ENCODE data around the gene GRIP2.

Gene GRIP2

DNA sequence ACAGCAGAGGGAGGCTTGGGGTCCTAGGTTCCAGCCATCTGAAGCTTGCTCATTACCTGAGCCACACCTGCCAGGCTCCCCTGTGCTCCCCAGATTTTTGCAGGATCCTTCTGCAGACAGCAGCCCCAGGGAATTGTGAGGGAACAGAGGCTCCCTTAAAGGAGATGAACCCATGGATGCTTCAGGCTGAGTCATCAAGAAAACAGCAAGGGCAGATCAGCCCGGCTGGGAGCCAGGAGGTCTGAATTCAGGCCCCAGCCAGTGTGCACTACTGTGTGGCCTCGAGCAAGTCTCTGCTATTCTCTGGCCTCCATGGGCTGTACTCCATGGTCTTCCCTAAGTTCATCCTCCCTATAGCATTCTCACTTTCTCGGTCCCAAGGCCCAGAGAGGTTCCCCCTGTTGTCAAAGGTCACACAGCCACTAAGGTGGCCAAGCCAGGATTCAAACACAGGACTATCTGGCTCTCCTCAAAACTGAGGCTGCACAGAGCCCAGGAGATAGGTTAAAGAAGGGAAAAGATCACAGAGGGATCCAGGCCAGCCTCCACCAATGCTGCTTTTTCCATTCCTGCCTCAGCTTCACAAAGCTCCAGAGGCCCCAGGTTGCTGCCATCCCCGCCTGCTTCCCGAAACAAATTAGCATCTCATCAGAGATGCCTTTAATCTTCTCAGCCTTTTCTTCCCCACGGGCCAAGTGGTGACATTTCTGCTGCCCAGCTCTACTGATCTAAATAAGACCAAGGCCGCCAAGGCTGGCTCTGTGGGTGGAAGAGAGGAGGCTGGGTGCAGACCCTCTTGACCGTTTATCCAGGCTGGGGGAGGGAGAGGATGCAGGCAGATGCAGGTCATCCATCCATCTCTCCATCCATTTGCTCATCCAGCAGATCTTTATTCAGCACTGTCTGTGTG is 21.2 kb upstream of the GRIP2 start:
- DNase-seq: no peak

DNA sequence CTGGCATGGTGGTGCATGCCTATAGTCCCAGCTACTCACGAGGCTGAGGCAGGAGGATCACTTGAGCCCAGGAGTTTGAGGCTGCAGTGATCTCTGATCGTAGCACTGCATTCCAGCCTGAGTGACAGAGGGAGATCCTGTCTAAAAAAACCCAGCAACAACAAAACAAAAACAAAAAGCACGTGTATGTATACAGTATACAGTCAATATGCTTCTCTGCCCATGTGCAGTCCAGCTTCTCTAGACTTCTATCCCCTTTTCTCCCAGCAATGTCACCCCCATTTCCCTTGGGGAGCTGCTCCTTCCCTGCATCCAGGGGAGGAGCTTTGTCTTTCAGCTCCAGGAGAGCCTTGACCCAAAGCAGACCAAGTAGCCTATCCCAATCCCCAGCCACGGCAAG is 20.0 kb upstream of the GRIP2 start:
- DNase-seq: no peak

DNA sequence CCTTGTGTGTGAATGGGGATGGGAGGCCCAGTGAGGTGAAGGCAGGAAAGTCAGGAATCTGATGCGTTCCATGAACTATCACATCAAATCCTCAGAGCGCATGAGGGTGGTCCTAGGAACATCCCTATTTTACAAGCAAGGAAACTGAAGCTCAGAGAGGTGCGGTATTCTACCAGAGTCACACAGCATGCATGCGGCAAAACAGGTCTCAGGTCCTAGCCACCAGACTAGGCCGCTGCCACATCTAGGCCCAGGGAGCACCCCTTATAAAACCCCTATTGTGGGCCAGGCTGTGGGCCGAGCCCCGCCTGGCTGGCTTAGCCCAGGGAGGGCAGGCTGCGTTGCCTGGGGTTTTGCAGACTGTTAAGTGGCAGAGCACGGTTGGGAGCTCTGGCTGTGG is 17.9 kb upstream of the GRIP2 start:
- no peak for DNase-seq

DNA sequence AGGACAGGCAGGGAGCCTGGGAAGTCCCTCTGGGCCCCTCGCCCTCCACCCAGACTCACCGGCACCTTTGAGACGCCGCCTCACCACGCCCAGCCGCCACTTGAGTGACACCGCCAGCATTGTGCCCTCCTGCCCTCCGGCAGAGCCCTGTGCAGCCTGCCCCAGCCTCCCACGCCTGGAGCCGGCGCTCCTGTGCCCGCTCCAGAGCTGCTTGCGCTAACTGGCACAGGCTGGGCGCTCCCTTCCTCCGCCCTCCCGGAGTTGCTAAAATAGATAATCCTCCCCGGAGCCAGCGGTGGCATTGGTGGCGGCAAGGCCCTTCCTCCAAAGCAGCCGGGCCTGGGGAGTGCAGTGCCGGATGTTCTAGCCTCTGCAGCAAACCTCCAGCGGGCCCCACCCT is 15.7 kb upstream of the GRIP2 start:
- DNase-seq: no peak

DNA sequence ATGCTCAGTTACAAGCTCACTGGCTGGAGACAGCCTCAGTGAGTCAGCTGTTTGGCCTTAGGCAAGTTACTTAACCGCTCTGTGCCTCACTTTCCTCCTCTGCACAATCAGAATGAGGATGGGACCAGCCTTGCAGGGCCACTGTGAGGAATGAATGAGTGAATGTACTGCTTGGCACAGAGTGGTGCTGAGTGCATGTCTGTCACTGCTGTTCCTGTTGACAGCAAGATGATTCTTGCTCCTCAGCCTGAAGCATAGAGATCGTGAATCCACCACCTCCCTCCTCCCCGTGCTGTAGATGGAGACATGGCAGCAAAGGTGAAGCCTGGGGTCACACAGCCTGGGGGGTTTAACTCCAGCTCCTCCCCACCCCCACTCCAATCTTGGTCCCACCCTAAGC is 14.6 kb upstream of the GRIP2 start:
- DNase-seq: no peak

DNA sequence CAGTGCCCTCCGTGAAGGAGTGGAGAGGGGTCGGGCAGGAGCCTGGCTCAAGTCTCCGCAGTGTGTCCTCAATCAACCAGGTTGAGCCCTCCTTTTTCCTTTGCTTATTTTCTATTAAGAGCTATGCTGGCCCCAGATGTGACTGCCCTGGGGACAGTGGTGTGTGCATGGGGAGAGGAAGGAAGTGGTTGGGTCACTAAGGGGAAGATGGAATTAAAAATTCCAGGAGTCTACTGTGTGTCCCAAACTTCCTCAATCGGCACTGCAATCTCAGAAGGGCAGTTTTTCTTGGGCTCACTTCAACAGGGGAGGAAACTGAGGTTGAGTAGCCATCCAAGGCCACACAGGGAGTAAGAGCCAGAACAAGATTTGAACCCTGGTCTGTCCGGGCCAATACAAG is 13.7 kb upstream of the GRIP2 start:
- DNase-seq: no peak

DNA sequence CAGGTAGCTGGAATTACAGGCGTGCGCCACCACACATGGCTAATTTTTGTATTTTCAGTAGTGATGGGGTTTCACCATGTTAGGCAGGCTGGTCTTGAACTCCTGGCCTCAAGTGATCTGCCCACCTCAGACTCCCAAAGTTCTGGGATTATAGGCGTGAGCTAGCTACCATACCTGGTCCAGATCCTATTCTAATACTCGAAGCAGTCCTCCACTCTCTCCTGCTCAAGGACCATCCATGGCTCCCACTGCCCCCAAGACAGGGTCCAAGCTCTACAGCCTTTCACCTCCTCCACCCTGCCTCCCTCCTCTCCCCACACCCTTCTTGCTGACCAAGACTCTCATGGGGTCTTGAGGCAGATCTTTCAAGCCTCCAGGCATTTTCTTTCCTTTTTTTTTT is 12.6 kb upstream of the GRIP2 start:
- no peak for DNase-seq

DNA sequence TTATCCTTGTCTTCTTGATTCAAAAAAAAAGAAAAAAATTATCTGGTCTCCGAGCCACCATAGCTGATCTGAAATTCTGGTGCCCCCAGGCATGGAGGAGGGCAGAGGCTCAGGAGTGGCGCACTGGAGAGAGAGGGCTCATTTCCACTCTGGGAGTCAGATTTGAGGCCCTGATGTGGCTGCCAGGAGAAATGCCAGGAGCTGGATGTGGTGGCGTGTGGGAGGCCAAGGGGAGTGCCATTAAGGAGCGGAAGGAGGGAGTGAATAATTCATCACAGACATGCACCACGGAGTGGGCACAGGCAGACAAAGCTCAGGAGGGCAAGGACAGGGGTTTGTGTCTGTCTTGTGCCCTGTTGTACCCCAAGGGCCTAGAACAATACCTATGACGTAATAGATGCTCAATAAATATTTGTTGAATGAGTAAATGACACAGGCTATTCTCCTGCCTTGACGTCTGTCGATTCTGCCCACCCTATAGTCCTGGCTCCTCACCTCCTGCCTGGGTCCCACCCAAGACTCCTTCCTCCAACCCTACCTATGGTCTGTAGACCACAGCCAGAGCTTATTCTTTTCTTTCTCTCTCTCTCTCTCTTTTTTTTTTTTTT is 12.0 kb upstream of the GRIP2 start:
- no peak for DNase-seq

DNA sequence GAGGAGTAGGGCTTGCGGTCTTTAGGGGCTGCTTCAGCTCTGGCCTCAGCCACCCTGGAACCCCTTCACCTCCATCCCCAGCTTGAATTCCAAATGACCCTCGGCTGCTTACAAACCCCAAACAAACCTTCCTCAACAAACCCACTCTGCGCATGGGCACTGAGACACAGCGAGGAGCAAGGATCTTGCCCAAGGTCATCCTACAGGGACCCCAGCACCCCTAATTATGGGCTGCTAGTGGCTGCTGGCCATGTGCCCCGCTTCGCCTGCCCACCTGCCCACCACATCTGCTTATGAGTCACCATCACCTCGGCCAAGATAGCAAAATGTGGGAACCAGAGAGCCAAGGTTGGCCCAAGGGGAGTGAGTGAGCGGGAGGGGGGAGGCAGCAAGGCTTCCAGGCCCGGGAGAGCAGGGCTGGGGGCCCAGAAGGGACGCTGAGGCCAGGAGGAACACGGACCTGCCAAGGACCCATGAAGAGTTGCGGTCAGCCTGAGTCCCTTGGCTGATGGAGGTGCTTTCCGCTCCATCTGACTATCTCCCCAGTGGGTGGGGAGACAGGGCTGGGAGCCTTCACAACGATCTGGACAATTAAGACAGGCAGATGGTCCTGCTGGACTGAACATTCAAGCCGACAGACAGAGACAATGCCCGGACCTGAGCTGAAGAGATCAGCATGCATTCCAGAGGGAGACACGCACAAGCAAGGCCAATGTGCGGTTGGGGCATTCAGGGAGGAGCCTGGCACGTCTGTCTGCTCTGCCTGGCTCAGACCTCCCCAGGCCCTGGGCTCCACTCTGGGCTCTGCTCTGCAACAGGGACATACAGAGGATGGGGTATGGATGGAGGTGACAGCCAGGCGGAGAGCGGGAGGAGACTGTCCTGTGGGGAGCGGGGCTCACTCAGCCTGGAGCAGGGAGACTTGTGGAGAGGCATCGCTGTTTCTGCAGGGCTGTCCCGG is 10.8 kb upstream of the GRIP2 start:
- no peak for DNase-seq

DNA sequence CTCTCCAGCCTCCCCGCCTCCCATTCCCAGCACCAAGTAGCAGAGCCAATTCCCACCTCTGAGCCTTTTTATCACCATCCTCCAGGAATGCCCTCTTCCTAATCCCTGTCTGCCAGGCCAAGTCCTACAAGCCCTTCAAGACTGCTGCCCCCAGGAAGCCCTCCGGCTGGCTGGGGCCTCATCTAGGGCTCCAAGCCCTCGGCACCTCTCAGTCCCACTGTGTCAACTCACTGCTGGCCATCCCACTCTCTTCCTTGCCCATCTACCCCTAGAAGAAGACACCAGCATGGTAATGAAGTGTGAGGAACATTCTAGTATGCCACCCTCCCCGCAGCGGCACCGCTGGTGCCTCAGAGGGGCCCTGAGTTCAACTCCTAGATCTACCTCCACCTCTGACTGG is 10.0 kb upstream of the GRIP2 start:
- DNase-seq: no peak

DNA sequence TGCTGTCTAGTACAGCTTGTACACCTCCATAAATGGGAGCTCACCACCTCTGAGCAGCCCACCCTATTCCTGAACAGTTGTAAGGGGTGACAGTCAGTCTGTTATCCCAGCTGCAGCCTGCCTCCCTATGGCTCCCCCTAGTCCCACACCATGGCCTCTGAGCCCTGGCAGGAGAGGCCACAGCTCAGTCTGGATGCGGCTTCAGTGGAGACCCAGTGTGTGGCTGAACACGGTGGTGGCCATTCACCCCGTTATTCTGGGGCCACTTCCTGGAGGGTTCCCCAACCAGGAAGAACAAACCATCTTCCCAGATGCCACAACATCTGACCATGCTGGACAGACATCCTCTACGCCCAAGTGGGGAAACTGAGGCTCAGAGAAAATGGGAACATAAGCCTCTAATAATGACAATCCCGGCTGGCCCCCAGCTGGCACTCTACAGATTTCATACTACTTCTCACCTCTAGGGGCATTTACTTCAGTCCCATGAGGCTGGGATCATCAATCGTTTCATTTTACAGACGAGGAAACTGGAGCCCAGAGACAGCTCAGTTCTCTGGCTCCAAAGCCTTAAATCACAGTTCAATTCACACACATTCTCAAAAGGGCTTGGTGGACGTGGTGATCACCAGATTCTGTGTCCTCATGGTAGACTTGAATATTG is 9.2 kb upstream of the GRIP2 start:
- no peak for DNase-seq

DNA sequence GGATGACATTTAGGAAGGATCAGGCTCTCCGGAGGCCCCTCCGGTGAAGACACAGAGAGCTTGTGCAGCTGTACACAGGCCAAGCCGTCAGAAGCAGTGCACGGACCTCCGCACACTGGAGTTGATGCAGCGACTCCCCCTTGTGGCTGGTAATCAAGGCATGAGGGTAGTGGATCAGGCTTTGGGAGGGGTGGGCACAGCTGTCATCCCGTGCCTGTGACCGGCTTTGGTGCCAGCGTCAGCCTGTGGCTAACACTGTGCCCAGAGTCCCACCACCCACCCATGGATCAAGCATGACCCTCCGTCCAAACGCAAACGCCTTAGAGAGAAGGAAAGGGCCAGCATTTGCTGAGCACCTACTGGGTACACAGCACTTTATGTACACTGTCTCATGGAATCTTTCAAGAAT is 8.2 kb upstream of the GRIP2 start:
- DNase-seq: no peak

DNA sequence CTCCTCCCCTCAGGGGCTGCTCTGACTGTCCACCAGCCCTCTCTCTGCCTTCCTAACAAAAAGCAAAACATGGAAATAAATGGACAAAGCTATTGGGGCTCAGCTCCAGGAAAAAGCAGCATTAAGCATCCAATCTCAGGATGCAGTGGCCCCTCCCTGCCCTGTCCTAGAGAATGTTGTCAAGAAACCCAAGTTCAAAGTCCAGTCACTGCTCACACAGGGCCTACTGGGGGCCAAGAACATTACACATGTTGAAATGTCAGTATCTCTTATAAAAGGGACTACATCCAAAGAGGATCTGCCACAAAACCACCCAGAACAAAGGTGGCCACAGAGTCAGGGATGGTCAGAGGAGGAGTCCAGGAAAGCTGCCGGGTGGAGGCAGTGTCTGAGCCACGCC is 7.6 kb upstream of the GRIP2 start:
- DNase-seq: no peak

DNA sequence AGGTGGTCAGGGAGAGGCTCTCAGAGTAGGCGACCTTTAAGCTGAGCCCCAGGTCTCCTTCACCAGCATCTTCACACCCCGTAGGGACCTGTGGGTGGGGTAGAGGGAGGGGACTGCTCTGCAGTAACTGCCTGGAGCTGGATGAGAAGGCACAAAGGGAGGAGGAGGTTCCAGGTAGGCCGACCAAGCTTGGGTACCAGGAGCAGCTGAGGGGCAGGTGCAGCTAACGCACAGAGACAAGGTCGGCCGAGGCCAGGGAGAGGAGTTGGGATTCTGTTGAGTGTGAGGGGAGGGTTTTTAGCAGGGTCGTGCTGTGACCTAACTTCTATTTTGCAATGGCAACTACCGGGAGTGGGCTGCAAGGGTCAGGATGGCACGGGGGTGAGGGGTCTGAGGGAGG is 5.9 kb upstream of the GRIP2 start:
- no peak for DNase-seq

DNA sequence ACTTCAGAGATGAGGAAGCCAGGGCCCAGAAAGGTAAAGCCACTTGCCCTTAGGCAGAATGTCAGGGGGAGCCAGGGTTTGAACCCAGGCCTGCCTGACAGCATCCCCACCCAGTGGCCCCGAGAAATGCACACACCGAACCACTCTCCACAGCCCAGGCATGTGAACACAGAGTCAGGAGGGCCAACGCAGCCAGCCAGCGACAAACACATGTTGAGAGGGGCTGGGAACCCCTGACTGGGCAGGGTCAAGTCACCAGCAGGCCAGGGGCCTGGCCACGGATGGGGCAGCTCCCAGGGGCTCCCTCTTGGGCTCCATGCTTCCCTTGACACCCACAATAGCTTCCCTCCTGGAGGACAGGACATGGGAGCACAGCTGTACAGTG is 5.1 kb upstream of the GRIP2 start:
- DNase-seq: no peak

DNA sequence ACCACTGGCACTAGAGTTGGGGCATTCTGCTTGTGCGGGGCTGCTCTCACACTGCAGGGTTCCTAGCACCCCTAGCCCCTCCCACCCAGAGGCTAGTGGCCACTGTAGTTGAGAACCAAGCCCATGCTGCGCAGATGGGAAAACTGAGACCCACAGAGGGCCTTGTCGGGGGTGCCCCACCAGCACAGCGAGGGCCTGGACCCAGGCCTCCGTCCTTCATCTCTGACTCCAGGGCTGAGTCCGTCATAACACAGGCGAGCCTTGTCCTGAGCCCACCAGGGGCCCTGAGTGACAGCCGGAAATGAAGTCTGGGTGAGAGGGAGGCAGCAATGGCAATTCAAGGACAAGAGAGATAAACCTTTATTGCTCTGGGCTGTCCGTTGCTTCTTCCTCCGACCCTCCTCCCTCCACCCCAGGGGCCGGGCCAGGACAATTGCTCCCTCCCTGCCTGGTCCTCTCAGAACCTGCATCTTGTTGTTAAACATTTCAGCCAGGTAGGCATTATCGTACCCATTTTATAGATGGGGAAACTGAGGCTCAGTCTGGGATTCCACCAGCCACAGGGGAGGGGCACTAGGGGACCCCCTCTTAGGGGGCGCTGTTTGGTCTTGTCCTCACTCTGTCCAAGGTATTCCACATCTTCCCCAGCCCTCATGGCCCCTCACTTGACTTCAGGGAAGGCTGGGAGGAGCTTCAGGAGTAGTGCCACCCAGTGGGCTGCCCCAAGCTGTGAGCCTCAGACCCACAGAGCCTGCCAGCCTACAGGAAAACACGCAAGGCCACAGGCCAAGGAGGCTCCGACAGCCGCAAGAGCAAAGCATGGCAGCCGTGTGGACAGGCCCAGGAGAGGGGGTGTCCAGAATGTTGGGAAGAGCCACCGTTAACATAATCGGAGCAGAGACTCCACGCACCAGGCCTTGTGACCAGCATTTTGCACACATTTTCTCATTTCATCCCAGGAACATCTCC is 4.4 kb upstream of the GRIP2 start:
- no peak for DNase-seq

DNA sequence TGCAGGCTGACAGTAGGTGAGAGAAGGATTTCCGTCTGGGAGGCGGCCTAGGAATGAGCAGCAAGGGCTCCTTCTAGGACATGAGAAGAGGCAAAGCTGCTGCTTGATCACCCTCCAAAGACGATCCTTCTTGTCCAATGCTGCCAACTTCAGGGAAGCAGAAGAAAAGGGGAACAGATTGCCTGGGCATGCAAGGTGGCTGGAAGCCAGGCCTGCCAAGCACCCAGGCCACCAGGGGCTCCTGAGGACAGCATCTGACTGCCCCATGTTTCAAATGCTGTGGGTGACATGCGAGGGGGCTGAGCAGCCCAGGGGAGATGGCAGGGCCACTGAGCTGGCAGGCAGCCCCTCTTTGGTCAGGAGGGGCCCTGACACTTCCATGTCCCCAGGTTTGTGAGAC is 3.3 kb upstream of the GRIP2 start:
- no peak for DNase-seq

DNA sequence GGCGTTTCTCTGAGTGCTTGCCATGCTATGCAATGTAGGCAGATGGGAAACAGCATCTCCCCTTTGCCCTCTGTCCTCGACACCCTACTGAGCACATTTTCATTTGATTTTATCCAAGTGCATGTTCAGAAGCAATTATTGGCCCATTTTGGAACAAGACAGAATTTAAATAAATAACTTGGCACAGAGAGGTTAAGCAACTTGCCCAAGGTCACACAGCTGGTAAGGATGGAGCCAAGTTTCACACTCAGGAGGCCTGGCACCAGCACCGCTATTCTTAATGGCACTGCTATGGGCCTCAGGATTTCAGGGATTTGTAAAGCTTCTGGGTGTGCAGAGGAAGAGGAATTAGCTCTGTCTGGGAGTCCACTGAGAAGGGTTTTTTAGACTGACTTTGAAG is 2.5 kb upstream of the GRIP2 start:
- no peak for DNase-seq

DNA sequence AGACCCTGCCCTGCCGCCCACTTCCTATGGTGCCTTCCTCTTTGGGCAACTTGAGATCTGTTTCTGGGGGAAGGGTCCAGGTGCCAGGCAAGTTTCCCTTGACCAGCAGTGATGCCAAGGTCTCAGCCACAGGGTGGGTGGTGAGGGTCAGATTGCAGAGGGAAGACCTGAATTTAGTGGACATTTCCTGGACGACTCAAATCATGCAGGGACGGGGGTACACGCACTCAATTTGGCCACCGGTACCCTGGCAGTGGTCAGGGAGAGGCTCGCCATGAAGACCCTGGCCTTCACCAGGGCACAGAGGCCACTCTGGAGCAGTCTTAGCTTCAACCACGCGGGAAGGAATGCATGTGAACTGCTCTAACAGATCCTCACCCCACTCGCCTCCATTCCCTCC is 1.5 kb upstream of the GRIP2 start:
- no peak for DNase-seq

DNA sequence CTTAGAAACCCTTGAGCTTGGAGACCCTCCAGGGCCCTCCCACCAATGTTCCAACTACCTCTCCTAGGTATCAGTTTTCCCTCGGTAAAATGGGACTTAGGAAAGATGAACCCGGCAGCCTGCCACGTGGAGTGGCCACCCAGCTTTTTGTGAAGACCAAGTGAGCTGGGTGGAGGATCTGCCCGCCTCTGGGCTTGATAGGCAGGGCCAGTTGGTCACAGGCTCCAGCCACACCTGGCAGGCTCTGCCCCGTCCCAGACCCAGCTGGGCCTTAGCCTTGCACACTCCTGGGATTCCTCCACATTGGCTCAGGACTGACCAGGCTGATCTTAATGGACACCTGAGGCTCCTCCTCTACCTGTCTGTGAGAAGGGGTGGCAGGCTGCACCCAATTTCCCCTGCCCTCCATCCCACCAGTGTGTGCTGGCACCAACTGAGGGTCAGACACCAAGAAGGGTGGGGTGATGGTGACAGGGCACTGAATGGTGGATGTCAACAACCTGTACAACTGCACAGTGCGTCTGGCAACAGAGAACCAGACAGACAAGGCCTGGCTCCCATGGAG is 761 bp upstream of the GRIP2 start:
- DNase-seq: no peak

DNA sequence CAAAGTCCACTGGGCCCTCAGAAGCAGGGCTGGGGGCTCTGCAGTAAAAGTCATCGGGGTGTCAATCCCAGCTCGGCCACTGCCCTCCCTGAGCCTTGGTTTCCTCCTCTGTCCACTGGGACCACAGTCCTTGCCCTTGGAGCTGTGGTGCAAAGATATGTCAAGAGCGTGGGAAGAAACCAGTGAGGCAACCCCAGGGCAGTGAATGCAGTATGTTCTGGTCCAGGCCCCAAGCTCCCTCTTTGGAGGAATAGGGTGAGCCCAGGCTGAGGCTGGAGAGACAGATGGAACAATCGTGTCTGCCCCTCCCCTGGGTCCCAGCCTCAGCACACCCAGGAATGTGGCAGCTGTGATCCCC is 779 bp downstream of the GRIP2 start:
- DNase-seq: no peak

All from KG1 (cell line).